H9 (cell line): Measurements from ENCODE around the gene ZBTB16. TPM values are rescaled to one million over a fixed set of nuclear protein-coding genes. Genes with fewer than 3 reads are reported as not detected.

ENCODE experiments used
- DNase-seq: peaks from one replicate; pipeline ENCODE4 v3.0.0-alpha.2; 2017
- H2AFZ ChIP-seq: one replicate; pipeline ENCODE4 v1.6.1; 2013; ENCODE audit warnings: mild to moderate bottlenecking, low read length, control low read depth, moderate library complexity
- H2AK5ac ChIP-seq: 2 replicates; pipeline ENCODE4 v1.6.1; 2013; ENCODE audit warnings: low read length, control low read depth, mixed read lengths; ENCODE audit not compliant: insufficient read length
- H2BK120ac ChIP-seq: one replicate; pipeline ENCODE4 v1.6.1; 2013; ENCODE audit warnings: low read depth, mild to moderate bottlenecking, low read length, control low read depth, inconsistent platforms; ENCODE audit not compliant: poor library complexity, severe bottlenecking
- H2BK12ac ChIP-seq: 2 replicates; pipeline ENCODE4 v1.6.1; 2013; ENCODE audit warnings: low read length, control low read depth, mixed read lengths, low read depth; ENCODE audit not compliant: insufficient read length
- H2BK15ac ChIP-seq: 2 replicates; pipeline ENCODE4 v1.6.1; 2013; ENCODE audit warnings: low read depth, low read length, control low read depth
- H2BK20ac ChIP-seq: one replicate; pipeline ENCODE4 v1.6.1; 2013; ENCODE audit warnings: low read depth, mild to moderate bottlenecking, low read length, control low read depth, inconsistent platforms; ENCODE audit not compliant: poor library complexity, severe bottlenecking
- H2BK5ac ChIP-seq: 2 replicates; pipeline ENCODE4 v1.6.1; 2013; ENCODE audit warnings: low read length, control low read depth, mixed read lengths; ENCODE audit not compliant: insufficient read length
- H3K14ac ChIP-seq: 2 replicates; pipeline ENCODE4 v1.6.1; 2013; ENCODE audit warnings: low read length, control low read depth; ENCODE audit not compliant: insufficient read depth
- H3K18ac ChIP-seq: 2 replicates; pipeline ENCODE4 v1.6.1; 2013; ENCODE audit warnings: low read depth, mild to moderate bottlenecking, mixed read lengths, low read length, control low read depth; ENCODE audit not compliant: insufficient read length
- H3K23ac ChIP-seq: 2 replicates; pipeline ENCODE4 v1.6.1; 2013; ENCODE audit warnings: low read length, control low read depth, mixed read lengths, low read depth; ENCODE audit not compliant: insufficient read length
- H3K23me2 ChIP-seq: 2 replicates; pipeline ENCODE4 v1.6.1; 2013; ENCODE audit warnings: low read depth, mild to moderate bottlenecking, mixed read lengths, low read length, control low read depth; ENCODE audit not compliant: insufficient read length, poor library complexity, severe bottlenecking
- H3K27ac ChIP-seq: 2 replicates; pipeline ENCODE4 v1.5.1; 2013; ENCODE audit warnings: low read length, control low read depth, mixed read lengths, low read depth; ENCODE audit not compliant: insufficient read length
- H3K27me3 ChIP-seq: 2 replicates; pipeline ENCODE4 v1.6.1; 2013; ENCODE audit warnings: low read length, control low read depth, inconsistent platforms; ENCODE audit not compliant: insufficient read depth
- H3K4ac ChIP-seq: 2 replicates; pipeline ENCODE4 v1.6.1; 2013; ENCODE audit warnings: low read depth, mild to moderate bottlenecking, control low read depth, inconsistent platforms, low read length, moderate library complexity
- H3K4me1 ChIP-seq: 2 replicates; pipeline ENCODE4 v1.6.1; 2013; ENCODE audit warnings: low read length, control low read depth, inconsistent platforms; ENCODE audit not compliant: insufficient read depth
- H3K4me2 ChIP-seq: 2 replicates; pipeline ENCODE4 v1.6.1; 2013; ENCODE audit warnings: low read length, control low read depth, mixed read lengths; ENCODE audit not compliant: insufficient read length, insufficient read depth
- H3K56ac ChIP-seq: 2 replicates; pipeline ENCODE4 v1.6.1; 2013; ENCODE audit warnings: low read depth, mild to moderate bottlenecking, mixed read lengths, low read length, control low read depth; ENCODE audit not compliant: insufficient read length
- H3K79me1 ChIP-seq: 2 replicates; pipeline ENCODE4 v1.6.1; 2013; ENCODE audit warnings: low read depth, mild to moderate bottlenecking, moderate library complexity, low read length, control low read depth, inconsistent platforms; ENCODE audit not compliant: insufficient read depth, poor library complexity, severe bottlenecking
- H3K79me2 ChIP-seq: 2 replicates; pipeline ENCODE4 v1.6.1; 2013; ENCODE audit warnings: low read length, control low read depth, inconsistent platforms; ENCODE audit not compliant: insufficient read depth
- H3K9ac ChIP-seq: 2 replicates; pipeline ENCODE4 v1.6.1; 2013; ENCODE audit warnings: low read length, control low read depth, mixed read lengths; ENCODE audit not compliant: insufficient read length; ENCODE audit errors: extremely low read depth
- H3K9me3 ChIP-seq: one replicate; pipeline ENCODE4 v1.6.1; 2013; ENCODE audit warnings: low read depth, low read length, inconsistent platforms; ENCODE audit not compliant: control insufficient read depth
- H3T11ph ChIP-seq: one replicate; pipeline ENCODE4 v1.6.1; 2013; ENCODE audit warnings: mild to moderate bottlenecking, low read length, control low read depth, inconsistent platforms
- H4K20me1 ChIP-seq: one replicate; pipeline ENCODE4 v1.6.1; 2013; ENCODE audit not compliant: control insufficient read depth, insufficient read length, insufficient read depth
- H4K5ac ChIP-seq: 2 replicates; pipeline ENCODE4 v1.6.1; 2013; ENCODE audit warnings: low read depth, mild to moderate bottlenecking, mixed read lengths, low read length, control low read depth; ENCODE audit not compliant: insufficient read length
- H4K8ac ChIP-seq: replicated peaks from 2 replicates; pipeline ENCODE4 v1.6.1; 2013; ENCODE audit warnings: low read length, control low read depth, mixed read lengths, low read depth; ENCODE audit not compliant: insufficient read length
- H4K91ac ChIP-seq: 2 replicates; pipeline ENCODE4 v1.6.1; 2013; ENCODE audit warnings: low read depth, mild to moderate bottlenecking, moderate library complexity, mixed read lengths, low read length, control low read depth; ENCODE audit not compliant: insufficient read length
- H3K27ac Mint-ChIP-seq, 3 experiments: 2 replicates in 2 of 3; 3 replicates in 1 of 3; pipeline ENCODE4 v1.8.0; 2020 to 2021; ENCODE audit warnings: mixed read lengths in 3 of 3, mild to moderate bottlenecking in 1 of 3, moderate library complexity in 1 of 3
- H3K27me3 Mint-ChIP-seq: 2 replicates; pipeline ENCODE4 v1.8.0; 2021; ENCODE audit warnings: low read depth, mild to moderate bottlenecking, moderate library complexity, mixed read lengths
- H3K36me3 Mint-ChIP-seq, 3 experiments: 2 replicates in 2 of 3; 3 replicates in 1 of 3; pipeline ENCODE4 v1.8.0; 2020 to 2021; ENCODE audit warnings: low read depth in 3 of 3, mixed read lengths in 3 of 3; ENCODE audit not compliant: insufficient read depth in 1 of 3
- H3K4me1 Mint-ChIP-seq, 2 experiments: 2 replicates each; pipeline ENCODE4 v1.8.0; 2020; ENCODE audit warnings: mixed read lengths in 2 of 2
- H3K4me3 Mint-ChIP-seq, 2 experiments: 2 replicates in 1 of 2; 3 replicates in 1 of 2; pipeline ENCODE4 v1.8.0; 2020 to 2021; ENCODE audit warnings: mild to moderate bottlenecking in 2 of 2, mixed read lengths in 2 of 2, moderate library complexity in 1 of 2
- H3K9me3 Mint-ChIP-seq, 2 experiments: 2 replicates in 1 of 2; 3 replicates in 1 of 2; pipeline ENCODE4 v1.8.0; 2020; ENCODE audit warnings: mild to moderate bottlenecking in 2 of 2, mixed read lengths in 2 of 2, moderate library complexity in 1 of 2
- WGBS: extraction: QIAGEN DNeasy Blood & Tissue Kit; methylation state at CpG from one replicate; pipeline ENCODE4 v1.1.7; 2013; ENCODE audit warnings: missing lambda C conversion rate, low lambda C conversion rate, mixed read lengths; ENCODE audit not compliant: insufficient read length; ENCODE audit errors: extremely low coverage; 5-methylcytosine and 5-hydroxymethylcytosine counted together
- total RNA-seq: library from RNA; stranded (reverse); gene quantifications from 2 replicates; pipeline ENCODE4 v1.2.1, GENCODE V29; 2021
- TF ChIP-seq, protein P1 (sequence below): fragments of 200-600 bp; sonication (generic); conservative IDR thresholded peaks from 3 replicates; pipeline ENCODE4 v1.8.0; 2021; ENCODE audit warnings: antibody characterized with exemption, mild to moderate bottlenecking

Gene ZBTB16
- total RNA-seq, 1 experiment from 2014 or later: not detected

DNA sequence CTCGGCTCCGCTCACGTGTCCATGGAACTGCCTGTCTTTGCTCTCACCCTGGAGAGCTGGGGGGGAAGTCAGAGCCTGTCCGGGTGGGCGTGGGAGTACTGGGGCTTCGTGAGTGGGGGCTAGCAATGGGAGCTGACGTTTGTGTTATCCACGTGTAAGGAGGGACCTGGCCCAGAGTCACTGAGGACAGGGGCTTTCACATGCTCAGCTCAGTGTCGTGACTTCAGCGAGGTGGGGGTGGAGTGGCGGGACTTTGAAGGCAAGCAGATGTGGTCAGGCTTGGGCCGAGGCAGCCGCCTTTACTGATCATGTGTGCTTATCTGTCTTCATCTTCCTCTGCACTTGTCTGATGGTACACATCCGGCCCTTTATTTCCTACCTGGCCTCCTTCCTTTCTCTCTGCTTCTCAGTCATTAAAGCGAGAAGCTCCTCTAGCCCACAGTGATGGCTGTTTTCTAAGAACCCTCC lies 123.6 kb downstream of the ZBTB16 start:
- no peak overlapping the region for H4K5ac ChIP-seq
- Mint-ChIP-seq H3K27me3 (peaks cover 31% of the 10 kb centered on the region; the same call in 1 of the 2 replicates), H3K27ac (no peak overlapping the region), H3K36me3 (no peaks in the 10 kb centered on the region), H3K4me1 (peaks cover 5 to 12% of the 10 kb centered on the region in 2 experiments; a peak in 3 of 4 replicates), H3K4me3 (no peak overlapping the region), H3K9me3 (peaks cover 0 to 1% of the 10 kb centered on the region in 2 experiments; a peak in 1 of 5 replicates)
- no peak overlapping the region for H2BK120ac ChIP-seq
- H4K8ac ChIP-seq: no peak overlapping the region
- H3K4me1 ChIP-seq: no peaks in the 10 kb centered on the region
- H3K14ac ChIP-seq: no peak overlapping the region
- H3K79me2 ChIP-seq: no peaks in the 10 kb centered on the region
- H2AFZ ChIP-seq: no peak overlapping the region
- H2AK5ac ChIP-seq: no peak overlapping the region
- H4K91ac ChIP-seq: no peak overlapping the region
- H3K9ac ChIP-seq: no peak overlapping the region
- H2BK5ac ChIP-seq: no peak overlapping the region
- H2BK12ac ChIP-seq: no peak overlapping the region
- H3K4me2 ChIP-seq: no peak overlapping the region
- DNase-seq: no peak
- H4K20me1 ChIP-seq: no peaks in the 10 kb centered on the region
- H3K27me3 ChIP-seq: no peaks in the 10 kb centered on the region
- H2BK20ac ChIP-seq: no peak overlapping the region
- H3K9me3 ChIP-seq: no peaks in the 10 kb centered on the region
- H3K18ac ChIP-seq: no peak overlapping the region
- H3T11ph ChIP-seq: no peak overlapping the region
- TF ChIP-seq, protein P1, sequence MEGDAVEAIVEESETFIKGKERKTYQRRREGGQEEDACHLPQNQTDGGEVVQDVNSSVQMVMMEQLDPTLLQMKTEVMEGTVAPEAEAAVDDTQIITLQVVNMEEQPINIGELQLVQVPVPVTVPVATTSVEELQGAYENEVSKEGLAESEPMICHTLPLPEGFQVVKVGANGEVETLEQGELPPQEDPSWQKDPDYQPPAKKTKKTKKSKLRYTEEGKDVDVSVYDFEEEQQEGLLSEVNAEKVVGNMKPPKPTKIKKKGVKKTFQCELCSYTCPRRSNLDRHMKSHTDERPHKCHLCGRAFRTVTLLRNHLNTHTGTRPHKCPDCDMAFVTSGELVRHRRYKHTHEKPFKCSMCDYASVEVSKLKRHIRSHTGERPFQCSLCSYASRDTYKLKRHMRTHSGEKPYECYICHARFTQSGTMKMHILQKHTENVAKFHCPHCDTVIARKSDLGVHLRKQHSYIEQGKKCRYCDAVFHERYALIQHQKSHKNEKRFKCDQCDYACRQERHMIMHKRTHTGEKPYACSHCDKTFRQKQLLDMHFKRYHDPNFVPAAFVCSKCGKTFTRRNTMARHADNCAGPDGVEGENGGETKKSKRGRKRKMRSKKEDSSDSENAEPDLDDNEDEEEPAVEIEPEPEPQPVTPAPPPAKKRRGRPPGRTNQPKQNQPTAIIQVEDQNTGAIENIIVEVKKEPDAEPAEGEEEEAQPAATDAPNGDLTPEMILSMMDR: no peak
- WGBS: no CpG with 5 or more reads among the region's 15 CpGs
- no peaks in the 10 kb centered on the region for H3K79me1 ChIP-seq
- H3K23ac ChIP-seq: no peak overlapping the region
- H3K23me2 ChIP-seq: no peaks in the 10 kb centered on the region
- H3K4ac ChIP-seq: no peak overlapping the region
- no peak overlapping the region for H3K27ac ChIP-seq
- H2BK15ac ChIP-seq: no peak overlapping the region
- no peak overlapping the region for H3K56ac ChIP-seq
